CD4-positive, alpha-beta T cell (primary cell): ENCODE measurements around the gene BRF1. TPM values are rescaled to one million over a fixed set of nuclear protein-coding genes. Genes with fewer than 3 reads are reported as not detected.

Source experiments
- ATAC-seq: fragments of 200-7000 bp; cut with Tn5 transposase; one replicate; pipeline ENCODE4 v1.10.0; 2022; ENCODE audit warnings: mild to moderate bottlenecking; ENCODE audit not compliant: poor library complexity
- CTCF ChIA-PET: fragments of 350-600 bp; sonication (Branson Sonifier 250); formaldehyde crosslinking; loops from one replicate; lab custom pipeline; 2021; ENCODE audit warnings: antibody characterized with exemption, inconsistent platforms; lab: Charles Lee
- POLR2A ChIA-PET: fragments of 350-600 bp; sonication (Branson Sonifier 250); formaldehyde crosslinking; loops from one replicate; lab custom pipeline; 2021; ENCODE audit warnings: antibody characterized with exemption, inconsistent platforms; lab: Charles Lee
- DNase-seq, 14 experiments: peaks; one replicate each; pipeline ENCODE4 v3.0.0-alpha.2; 2013 to 2020; ENCODE audit warnings: mixed read lengths in 2 of 14
- H3K27ac ChIP-seq, 2 donors: one replicate each; pipeline versions ENCODE4 v1.5.1 to v1.7.0; 2013; ENCODE audit warnings: low read length in 2 of 2, low read depth in 1 of 2, mild to moderate bottlenecking in 1 of 2
- H3K27me3 ChIP-seq, 2 experiments: 1 replicate in 1 of 2; 2 replicates in 1 of 2; pipeline versions ENCODE4 v1.6.1 to v1.7.0; 2013; ENCODE audit warnings: low read length in 2 of 2, control low read depth in 1 of 2, mild to moderate bottlenecking in 1 of 2, moderate library complexity in 1 of 2; ENCODE audit not compliant: insufficient read depth in 2 of 2, control insufficient read depth in 1 of 2
- H3K36me3 ChIP-seq: one replicate; pipeline ENCODE4 v1.6.1; 2013; ENCODE audit warnings: low read length, control low read depth; ENCODE audit not compliant: insufficient read depth
- H3K4me1 ChIP-seq: one replicate; pipeline ENCODE4 v1.6.1; 2013; ENCODE audit warnings: low read length, control low read depth; ENCODE audit not compliant: insufficient read depth
- H3K4me3 ChIP-seq: one replicate; pipeline ENCODE4 v1.5.1; 2013; ENCODE audit warnings: mild to moderate bottlenecking, low read length, moderate library complexity
- H3K9me3 ChIP-seq, 2 experiments: 1 replicate in 1 of 2; 2 replicates in 1 of 2; pipeline versions ENCODE4 v1.6.1 to v1.7.0; 2013; ENCODE audit warnings: low read length in 2 of 2, mild to moderate bottlenecking in 2 of 2, control low read depth in 1 of 2, moderate library complexity in 1 of 2; ENCODE audit not compliant: control insufficient read depth in 1 of 2, insufficient read depth in 1 of 2
- H3K27ac Mint-ChIP-seq: one replicate; pipeline ENCODE4 v1.8.0; 2020; ENCODE audit warnings: mixed read lengths
- H3K27me3 Mint-ChIP-seq: one replicate; pipeline ENCODE4 v1.8.0; 2021; ENCODE audit warnings: mixed read lengths
- H3K36me3 Mint-ChIP-seq: one replicate; pipeline ENCODE4 v1.8.0; 2021; ENCODE audit warnings: low read depth, mixed read lengths
- H3K4me1 Mint-ChIP-seq: one replicate; pipeline ENCODE4 v1.8.0; 2021; ENCODE audit warnings: low read depth, mixed read lengths
- H3K4me3 Mint-ChIP-seq: one replicate; pipeline ENCODE4 v1.8.0; 2020; ENCODE audit warnings: mild to moderate bottlenecking, mixed read lengths
- H3K9me3 Mint-ChIP-seq: one replicate; pipeline ENCODE4 v1.8.0; 2020; ENCODE audit warnings: mixed read lengths
- intact Hi-C, 2 experiments: fragments of 100-400 bp; cut with DNase I in 1 of 2; cut with micrococcal nuclease in 1 of 2; formaldehyde crosslinking; loops; one replicate each; pipeline versions ENCODE4 v1.15.1 to v1.9.0; 2023 to 2025; cut with DNase I, micrococcal nuclease
- total RNA-seq, 174 experiments: library from RNA in 2 of 174; stranded (reverse) in 2 of 174; gene quantifications; one replicate each; pipeline ENCODE4 v1.2.3 and lab custom pipeline; 2021 to 2026
- TF ChIP-seq, protein P1 (sequence below): fragments of 200-600 bp; IDR thresholded peaks from one replicate; pipeline ENCODE4 v1.8.0; 2022; ENCODE audit warnings: antibody characterized with exemption, mild to moderate bottlenecking

Gene BRF1
- total RNA-seq, 2 experiments from 2014 or later, result 77.4 to 77.7 TPM

DNA sequence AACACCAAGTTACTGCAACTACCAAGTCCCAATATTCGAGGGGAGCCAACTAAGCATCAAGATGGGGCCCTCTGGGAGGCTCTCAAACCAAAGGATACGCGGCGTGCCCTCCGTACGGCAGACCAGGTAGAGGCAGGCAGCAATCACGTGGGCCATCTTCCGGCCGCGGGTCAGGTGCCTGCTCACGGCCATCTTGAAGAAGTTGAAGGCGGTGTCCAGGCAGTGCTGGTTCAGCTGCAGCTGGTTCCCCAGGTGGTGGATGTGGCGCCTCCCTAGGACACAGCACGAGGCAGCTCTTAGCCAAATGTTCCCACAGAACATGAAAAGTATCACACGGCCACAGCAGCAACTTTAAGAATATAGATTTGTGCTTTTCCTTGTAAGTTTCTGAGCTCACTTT is 28.2 kb downstream of the BRF1 start:
- H3K4me1 Mint-ChIP-seq, result no peaks in the 10 kb centered on the region
- ChIA-PET CTCF (no interaction called here), POLR2A (no interaction called here)
- Histone ChIP-seq H3K27me3 (no peaks in the 10 kb centered on the region), H3K27ac (no peak overlapping the region), H3K36me3 (peaks cover 2% of the 10 kb centered on the region), H3K9me3 (no peaks in the 10 kb centered on the region), H3K4me3 (no peak overlapping the region), H3K4me1 (no peaks in the 10 kb centered on the region)
- TF ChIP-seq, protein P1, sequence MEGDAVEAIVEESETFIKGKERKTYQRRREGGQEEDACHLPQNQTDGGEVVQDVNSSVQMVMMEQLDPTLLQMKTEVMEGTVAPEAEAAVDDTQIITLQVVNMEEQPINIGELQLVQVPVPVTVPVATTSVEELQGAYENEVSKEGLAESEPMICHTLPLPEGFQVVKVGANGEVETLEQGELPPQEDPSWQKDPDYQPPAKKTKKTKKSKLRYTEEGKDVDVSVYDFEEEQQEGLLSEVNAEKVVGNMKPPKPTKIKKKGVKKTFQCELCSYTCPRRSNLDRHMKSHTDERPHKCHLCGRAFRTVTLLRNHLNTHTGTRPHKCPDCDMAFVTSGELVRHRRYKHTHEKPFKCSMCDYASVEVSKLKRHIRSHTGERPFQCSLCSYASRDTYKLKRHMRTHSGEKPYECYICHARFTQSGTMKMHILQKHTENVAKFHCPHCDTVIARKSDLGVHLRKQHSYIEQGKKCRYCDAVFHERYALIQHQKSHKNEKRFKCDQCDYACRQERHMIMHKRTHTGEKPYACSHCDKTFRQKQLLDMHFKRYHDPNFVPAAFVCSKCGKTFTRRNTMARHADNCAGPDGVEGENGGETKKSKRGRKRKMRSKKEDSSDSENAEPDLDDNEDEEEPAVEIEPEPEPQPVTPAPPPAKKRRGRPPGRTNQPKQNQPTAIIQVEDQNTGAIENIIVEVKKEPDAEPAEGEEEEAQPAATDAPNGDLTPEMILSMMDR, result no peak
- H3K9me3 Mint-ChIP-seq, result no peaks in the 10 kb centered on the region
- ATAC-seq (no peak), DNase-seq (no peak)
- no peak overlapping the region for H3K27ac Mint-ChIP-seq
- no peak overlapping the region for H3K4me3 Mint-ChIP-seq
- no peaks in the 10 kb centered on the region for H3K27me3 Mint-ChIP-seq
- intact Hi-C loops, result no loop called here
- H3K36me3 Mint-ChIP-seq, result peaks cover 13% of the 10 kb centered on the region

DNA sequence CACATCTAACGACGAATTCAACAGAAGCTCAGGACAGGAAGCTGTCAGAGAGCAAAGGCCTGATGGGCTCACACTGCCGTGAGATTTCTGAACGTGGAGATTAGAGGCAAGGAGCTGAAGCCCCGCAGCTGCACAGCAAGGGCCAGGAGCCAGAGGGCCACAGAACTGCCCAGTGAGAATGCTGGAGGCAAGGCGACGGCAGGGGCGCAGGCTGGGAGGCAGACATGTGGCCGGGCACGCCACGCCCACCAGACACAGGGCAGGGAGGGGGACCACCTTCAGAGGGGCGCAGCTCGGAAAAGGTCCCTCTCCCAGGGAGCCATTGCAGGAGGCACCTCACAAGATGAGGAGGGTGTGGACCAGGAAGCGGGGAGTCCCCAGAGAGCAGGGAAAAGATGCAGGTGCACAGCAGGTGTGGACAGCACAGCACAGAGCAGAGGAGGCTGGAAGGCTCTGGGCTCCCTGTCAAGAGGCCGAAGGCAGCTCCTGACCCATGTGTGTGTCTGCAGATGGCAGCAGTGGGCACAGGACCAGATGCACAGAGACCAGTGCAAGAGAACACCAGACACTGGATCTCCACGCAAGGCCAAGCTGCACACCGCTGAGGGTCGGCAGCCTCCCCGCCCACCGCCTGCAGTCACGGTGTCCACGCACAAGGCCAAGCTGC is 29.4 kb downstream of the BRF1 start:
- H3K9me3 ChIP-seq, result no peaks in the 10 kb centered on the region
- ChIA-PET CTCF (no interaction called here), POLR2A (no interaction called here)
- TF ChIP-seq, protein P1, result no peak
- peaks cover 24% of the 10 kb centered on the region for H3K36me3 Mint-ChIP-seq
- ATAC-seq (no peak), DNase-seq (no peak)
- intact Hi-C loops, result no loop called here
- no peaks in the 10 kb centered on the region for H3K9me3 Mint-ChIP-seq
- peaks cover 2% of the 10 kb centered on the region for H3K36me3 ChIP-seq
- no peak overlapping the region for H3K27ac ChIP-seq
- H3K27me3 Mint-ChIP-seq, result no peaks in the 10 kb centered on the region
- no peak overlapping the region for H3K4me3 ChIP-seq
- H3K4me3 Mint-ChIP-seq, result no peak overlapping the region
- no peaks in the 10 kb centered on the region for H3K4me1 ChIP-seq
- H3K4me1 Mint-ChIP-seq, result no peaks in the 10 kb centered on the region
- no peaks in the 10 kb centered on the region for H3K27me3 ChIP-seq
- H3K27ac Mint-ChIP-seq, result no peak overlapping the region

DNA sequence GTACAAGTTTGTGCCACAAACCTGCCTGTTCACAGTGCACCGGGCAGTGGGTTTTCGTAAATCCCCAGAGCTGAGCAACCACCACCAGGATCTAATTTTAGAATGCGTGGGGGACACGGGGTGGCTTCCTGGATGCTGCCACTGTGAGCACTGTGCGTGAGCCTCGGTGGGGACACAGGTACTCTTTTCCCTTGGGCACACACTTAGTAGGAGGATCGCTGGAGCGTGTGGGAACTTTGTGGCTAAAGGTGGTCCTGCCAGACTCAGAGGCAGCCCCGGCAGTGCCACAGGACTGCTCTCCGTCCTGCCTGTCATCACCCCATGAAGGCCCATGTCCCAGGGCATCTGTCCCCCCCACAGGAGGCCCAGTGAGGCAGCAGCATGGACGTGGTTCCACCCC is 31.4 kb downstream of the BRF1 start:
- H3K9me3 Mint-ChIP-seq, result no peaks in the 10 kb centered on the region
- CTCF ChIA-PET, result no interaction called here
- no peak overlapping the region for H3K4me3 Mint-ChIP-seq
- DNase-seq, result no peak
- no peak overlapping the region for H3K27ac Mint-ChIP-seq
- Histone ChIP-seq H3K27ac (no peak overlapping the region), H3K4me1 (no peaks in the 10 kb centered on the region), H3K36me3 (peaks cover 2% of the 10 kb centered on the region), H3K4me3 (no peak overlapping the region), H3K9me3 (no peaks in the 10 kb centered on the region), H3K27me3 (no peaks in the 10 kb centered on the region)
- H3K27me3 Mint-ChIP-seq, result no peaks in the 10 kb centered on the region
- no peaks in the 10 kb centered on the region for H3K4me1 Mint-ChIP-seq
- intact Hi-C loops, result loop anchor here in 1 of 2 experiments (10.0 kb wide), 2 partner anchors 55 to 1195 kb away; no protein-coding TSS in a partner anchor
- peaks cover 38% of the 10 kb centered on the region for H3K36me3 Mint-ChIP-seq
- TF ChIP-seq, protein P1, result no peak
- POLR2A ChIA-PET, result interaction anchor here (0.5 kb wide), 1 partner anchor 27 kb away, joined by 3 read pairs; no protein-coding TSS in a partner anchor
- no peak for ATAC-seq
